ENCODE results near the gene C1QTNF9B.
A peak's percentile ranks its signal among the peaks of the same experiment; 100 is the strongest.
"Not testable (repeated sequence)": the region's sequence is repeated elsewhere in the genome, so short reads cannot be mapped to it uniquely, and the experiment has no call there.

The C1QTNF9B gene

GRCh38 chr13:23897452-23897919, at the start of gene C1QTNF9B:
TSS of gene C1QTNF9B (minus strand) at chr13:23897502.
- H3K27ac ChIP-seq (ENCODE audit: low read length): not testable (repeated sequence)

GRCh38 chr13:23946900-23947299, 49.6 kb upstream of the C1QTNF9B start:
- no peaks in the 10 kb centered on the region for H3K4me1 ChIP-seq (ENCODE audit: insufficient read depth, low read length)
- H3K79me2 ChIP-seq (ENCODE audit: insufficient read depth, low read length): no peaks in the 10 kb centered on the region
- no peaks in the 10 kb centered on the region for H3K36me3 ChIP-seq (ENCODE audit: insufficient read depth, low read length)
- no peak overlapping the region for H3K27ac ChIP-seq (ENCODE audit: low read length)
- H4K20me1 ChIP-seq (ENCODE audit: insufficient read depth, low read length): no peaks in the 10 kb centered on the region; the same call in 1 of the 2 replicates
- no peak overlapping the region for H3K9ac ChIP-seq (ENCODE audit: low read depth, low read length)
- no peak overlapping the region for H3K4me2 ChIP-seq (ENCODE audit: insufficient read depth, low read length)
- TF ChIP-seq, protein P1, sequence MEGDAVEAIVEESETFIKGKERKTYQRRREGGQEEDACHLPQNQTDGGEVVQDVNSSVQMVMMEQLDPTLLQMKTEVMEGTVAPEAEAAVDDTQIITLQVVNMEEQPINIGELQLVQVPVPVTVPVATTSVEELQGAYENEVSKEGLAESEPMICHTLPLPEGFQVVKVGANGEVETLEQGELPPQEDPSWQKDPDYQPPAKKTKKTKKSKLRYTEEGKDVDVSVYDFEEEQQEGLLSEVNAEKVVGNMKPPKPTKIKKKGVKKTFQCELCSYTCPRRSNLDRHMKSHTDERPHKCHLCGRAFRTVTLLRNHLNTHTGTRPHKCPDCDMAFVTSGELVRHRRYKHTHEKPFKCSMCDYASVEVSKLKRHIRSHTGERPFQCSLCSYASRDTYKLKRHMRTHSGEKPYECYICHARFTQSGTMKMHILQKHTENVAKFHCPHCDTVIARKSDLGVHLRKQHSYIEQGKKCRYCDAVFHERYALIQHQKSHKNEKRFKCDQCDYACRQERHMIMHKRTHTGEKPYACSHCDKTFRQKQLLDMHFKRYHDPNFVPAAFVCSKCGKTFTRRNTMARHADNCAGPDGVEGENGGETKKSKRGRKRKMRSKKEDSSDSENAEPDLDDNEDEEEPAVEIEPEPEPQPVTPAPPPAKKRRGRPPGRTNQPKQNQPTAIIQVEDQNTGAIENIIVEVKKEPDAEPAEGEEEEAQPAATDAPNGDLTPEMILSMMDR (IDR thresholded peaks at IDR 0.05; ENCODE audit: borderline replicate concordance, extremely low read depth, low read length, poor library complexity, severe bottlenecking): no peak
- no peak for TF ChIP-seq EZH2 (IDR thresholded peaks at IDR 0.05; ENCODE audit: borderline replicate concordance, low read depth, low read length, severe bottlenecking)
- no peak overlapping the region for H3K4me3 ChIP-seq (ENCODE audit: low read depth in 1 of 2, low read length in 2 of 2)
- ATAC-seq (ENCODE audit: insufficient read depth, low read depth) (no peak), DNase-seq (no peak)
- H3K9me3 ChIP-seq (ENCODE audit: insufficient read depth, low read length, severe bottlenecking): no peaks in the 10 kb centered on the region
- no peak overlapping the region for H2AFZ ChIP-seq (ENCODE audit: low read depth, low read length)
- H3K27me3 ChIP-seq (ENCODE audit: insufficient read depth, low read length, poor library complexity): no peaks in the 10 kb centered on the region

More at GRCh38 chr13:23897452-23897919, at the start of gene C1QTNF9B:
- H4K20me1 ChIP-seq (ENCODE audit: insufficient read depth, low read length); H3K9ac ChIP-seq (ENCODE audit: low read depth, low read length); H3K4me1 ChIP-seq (ENCODE audit: insufficient read depth, low read length); H3K36me3 ChIP-seq (ENCODE audit: insufficient read depth, low read length); H3K4me3 ChIP-seq (ENCODE audit: low read depth in 1 of 2, low read length in 2 of 2); H3K9me3 ChIP-seq (ENCODE audit: insufficient read depth, low read length, severe bottlenecking); H3K27me3 ChIP-seq (ENCODE audit: insufficient read depth, low read length, poor library complexity); ATAC-seq (ENCODE audit: insufficient read depth, low read depth); H3K4me2 ChIP-seq (ENCODE audit: insufficient read depth, low read length); DNase-seq; H3K79me2 ChIP-seq (ENCODE audit: insufficient read depth, low read length): not testable (repeated sequence)
- H2AFZ ChIP-seq (ENCODE audit: low read depth, low read length): peak within 1 kb of the TSS; percentile 39; the same call in 1 of the 2 replicates

- DNase-seq: no peak
- Histone ChIP-seq H3K36me3 (ENCODE audit: insufficient read depth, low read length) (no peaks in the 10 kb centered on the region), H3K9ac (ENCODE audit: low read depth, low read length) (no peak overlapping the region), H4K20me1 (ENCODE audit: insufficient read depth, low read length) (no peaks in the 10 kb centered on the region; the same call in 1 of the 2 replicates), H3K4me2 (ENCODE audit: insufficient read depth, low read length) (no peak overlapping the region), H3K4me1 (ENCODE audit: insufficient read depth, low read length) (no peaks in the 10 kb centered on the region), H2AFZ (ENCODE audit: low read depth, low read length) (no peak overlapping the region), H3K79me2 (ENCODE audit: insufficient read depth, low read length) (no peaks in the 10 kb centered on the region), H3K27me3 (ENCODE audit: insufficient read depth, low read length, poor library complexity) (no peaks in the 10 kb centered on the region), H3K4me3 (ENCODE audit: low read depth in 1 of 2, low read length in 2 of 2) (no peak overlapping the region), H3K27ac (ENCODE audit: low read length) (no peak overlapping the region), H3K9me3 (ENCODE audit: insufficient read depth, low read length, severe bottlenecking) (no peaks in the 10 kb centered on the region)
- no peak for ATAC-seq (ENCODE audit: insufficient read depth, low read depth)
- TF ChIP-seq, protein P1 (IDR thresholded peaks at IDR 0.05; ENCODE audit: borderline replicate concordance, extremely low read depth, low read length, poor library complexity, severe bottlenecking): no peak
- no peak for TF ChIP-seq EZH2 (IDR thresholded peaks at IDR 0.05; ENCODE audit: borderline replicate concordance, low read depth, low read length, severe bottlenecking)
Measured at GRCh38 chr13:23946067-23946466, 48.8 kb upstream of the C1QTNF9B start.

GRCh38 chr13:23945612-23946011, 48.3 kb upstream of the C1QTNF9B start:
- DNase-seq (no peak), ATAC-seq (ENCODE audit: insufficient read depth, low read depth) (no peak)
- no peaks in the 10 kb centered on the region for H3K9me3 ChIP-seq (ENCODE audit: insufficient read depth, low read length, severe bottlenecking)
- H3K4me2 ChIP-seq (ENCODE audit: insufficient read depth, low read length): no peak overlapping the region
- no peaks in the 10 kb centered on the region for H3K4me1 ChIP-seq (ENCODE audit: insufficient read depth, low read length)
- no peaks in the 10 kb centered on the region; the same call in 1 of the 2 replicates for H4K20me1 ChIP-seq (ENCODE audit: insufficient read depth, low read length)
- H3K9ac ChIP-seq (ENCODE audit: low read depth, low read length): no peak overlapping the region
- no peaks in the 10 kb centered on the region for H3K36me3 ChIP-seq (ENCODE audit: insufficient read depth, low read length)
- no peak overlapping the region for H3K27ac ChIP-seq (ENCODE audit: low read length)
- TF ChIP-seq, protein P1 (IDR thresholded peaks at IDR 0.05; ENCODE audit: borderline replicate concordance, extremely low read depth, low read length, poor library complexity, severe bottlenecking): no peak
- TF ChIP-seq EZH2 (IDR thresholded peaks at IDR 0.05; ENCODE audit: borderline replicate concordance, low read depth, low read length, severe bottlenecking): no peak
- no peaks in the 10 kb centered on the region for H3K27me3 ChIP-seq (ENCODE audit: insufficient read depth, low read length, poor library complexity)
- no peaks in the 10 kb centered on the region for H3K79me2 ChIP-seq (ENCODE audit: insufficient read depth, low read length)
- no peak overlapping the region for H3K4me3 ChIP-seq (ENCODE audit: low read depth in 1 of 2, low read length in 2 of 2)
- H2AFZ ChIP-seq (ENCODE audit: low read depth, low read length): no peak overlapping the region

Measured in DND-41 (cell line).